Renal cortex interstitium (tissue), 15 donors: Measurements from ENCODE around the gene ANKRD7. TPM values are rescaled to one million over a fixed set of nuclear protein-coding genes. Genes with fewer than 3 reads are reported as not detected.

Experiments used
- DNase-seq, 11 donors: peaks; one replicate each; pipeline ENCODE4 v3.0.0-alpha.2; 2013; ENCODE audit warnings: low read depth in 9 of 11, low spot score in 4 of 11; ENCODE audit errors: extremely low read depth in 1 of 11
- long read RNA-seq, 16 experiments: transcript quantifications; one replicate each; lab custom pipeline, GENCODE V29; 2026
- polyA plus RNA-seq, 3 donors: library from polyadenylated mRNA; unstranded; fragments of 120-200 nt; gene quantifications; one replicate each; pipeline ENCODE4 v1.2.1, GENCODE V29; 2013; ENCODE audit not compliant: insufficient read length in 3 of 3

Gene ANKRD7
- 1 to 10 TPM; 3.2 to 4.2 (median 3.7) TPM for polyA plus RNA-seq
- long read RNA-seq, donor 1, result 0 reads
- long read RNA-seq, donor 2, result 0 reads
- long read RNA-seq, donor 3, result 0 reads
- long read RNA-seq, donor 4, result 0 reads
- long read RNA-seq, donor 5, result 0 reads
- long read RNA-seq, donor 6, result 0 reads
- long read RNA-seq, donor 7, result 0 reads
- long read RNA-seq, donor 8, result 0 reads
- long read RNA-seq, donor 9, result 0 reads
- long read RNA-seq, donor 10, result 0 reads
- long read RNA-seq, donor 11, result 0 reads
- long read RNA-seq, donor 12, result 0 reads
- long read RNA-seq, donor 13, result 0 reads
- long read RNA-seq, donor 14, result 0 reads
- long read RNA-seq, donor 15, result 0 reads
- long read RNA-seq, donor 16, result 0 reads

DNA sequence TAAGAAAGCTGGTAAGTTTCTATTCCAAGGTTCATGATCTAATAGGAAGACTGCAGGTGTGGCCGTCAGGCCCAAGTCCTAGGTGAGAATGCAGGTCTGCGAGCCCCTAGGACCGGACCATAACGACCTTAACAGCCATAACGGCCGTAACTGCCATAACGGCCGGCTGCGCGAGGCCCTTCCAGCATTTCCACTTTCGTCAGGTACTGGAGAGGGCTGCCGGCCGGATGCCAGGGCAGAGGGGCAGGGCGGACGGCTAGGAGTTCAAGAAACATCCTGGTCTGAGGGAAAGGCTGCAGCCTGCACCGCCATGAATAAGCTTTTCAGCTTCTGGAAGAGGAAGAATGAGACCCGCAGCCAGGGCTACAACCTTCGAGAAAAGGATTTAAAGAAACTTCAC lies at the start of gene ANKRD7:
TSS of gene ANKRD7 (plus strand) at position 184 of the 400 bp plus-strand sequence. CDS start at position 311, 127 bp downstream.
- no peak for DNase-seq

GRCh38 chr7:118175740-118176139 lies 48.8 kb upstream of the ANKRD7 start:
- DNase-seq, result no peak

DNA sequence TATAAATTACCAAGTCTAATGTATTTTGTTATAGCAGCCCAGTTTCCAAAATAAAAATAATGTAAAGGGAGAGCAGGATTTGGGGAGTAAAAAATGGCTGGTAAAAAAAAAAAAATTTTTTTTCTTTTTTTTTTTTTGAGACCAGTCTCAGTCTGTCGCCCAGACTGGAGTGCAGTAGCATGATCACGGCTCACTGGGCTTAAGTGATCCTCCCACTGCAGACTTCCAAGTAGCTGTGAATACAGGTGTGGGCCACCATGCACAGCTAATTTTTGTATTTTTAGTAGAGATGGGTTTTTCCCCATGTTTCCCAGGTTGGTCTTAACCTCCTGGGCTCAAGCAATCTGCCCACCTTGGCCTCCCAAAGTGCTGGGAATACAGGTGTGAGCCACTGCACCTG lies 45.3 kb upstream of the ANKRD7 start:
- DNase-seq, result no peak

DNA sequence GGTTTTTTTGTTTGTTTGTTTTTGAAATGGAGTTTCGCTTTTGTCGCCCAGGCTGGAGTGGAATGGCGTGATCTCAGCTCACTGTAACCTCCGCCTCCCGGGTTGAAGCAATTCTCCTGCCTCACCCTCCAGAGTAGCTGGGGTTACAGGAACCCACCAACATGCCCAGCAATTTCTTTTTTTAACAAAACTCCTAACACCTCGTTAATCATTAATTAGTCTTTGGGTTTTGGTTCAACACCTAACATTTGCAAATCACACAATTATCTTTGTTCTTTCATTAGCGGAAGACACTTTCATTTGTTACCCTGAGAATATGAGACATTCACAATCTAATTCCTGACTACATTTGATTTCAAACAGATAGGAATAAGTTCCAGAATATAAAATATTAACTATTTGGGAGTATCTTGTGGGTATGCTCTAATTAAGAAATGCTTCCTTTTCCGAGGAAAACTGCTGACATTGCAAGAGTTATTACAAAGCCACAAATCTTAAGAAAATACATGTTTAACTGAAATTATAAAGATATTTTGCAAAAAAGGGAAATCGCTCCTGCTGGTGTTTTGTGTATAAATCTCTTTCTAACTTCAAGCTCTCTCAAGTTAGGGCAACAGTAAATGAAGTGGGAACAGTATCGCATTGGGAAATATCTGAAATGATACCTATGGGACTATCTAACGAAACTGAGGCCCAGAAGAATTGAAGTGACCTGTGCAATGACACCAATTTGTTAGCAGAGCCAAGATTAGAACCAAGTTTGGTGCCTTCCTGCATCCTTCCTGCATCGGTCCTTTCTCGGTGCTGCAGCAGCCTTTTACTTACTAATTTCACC lies 41.7 kb upstream of the ANKRD7 start:
- DNase-seq, result peak in 2 of 11 donors; percentile 11 to 39

DNA sequence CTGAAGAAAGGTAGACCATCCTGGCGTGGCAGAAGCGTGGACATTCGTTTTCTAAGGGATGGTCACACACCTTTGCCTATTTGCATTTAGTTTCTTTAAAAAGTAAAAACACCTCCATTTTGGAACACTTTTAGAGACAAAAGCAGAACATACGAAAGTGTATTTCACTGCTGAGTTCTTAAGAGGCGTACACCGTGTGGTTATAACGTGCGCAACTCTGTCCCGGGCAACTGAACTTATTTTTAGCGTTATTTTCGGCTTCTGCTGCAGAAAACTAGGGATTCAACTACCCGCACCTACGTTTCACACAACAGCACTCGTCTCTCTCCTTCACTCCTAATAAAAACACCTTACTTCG lies 41.1 kb upstream of the ANKRD7 start:
- DNase-seq, result peak in 2 of 11 donors; percentile 3 to 15

- DNase-seq, result peak; percentile 96 to 99 (median 98)
Measured at GRCh38 chr7:118183786-118184564, 40.5 kb upstream of the ANKRD7 start, which contains the start of gene LSM8. TSS of gene LSM8 (plus strand) at chr7:118184164. CDS start at chr7:118184224, 60 bp downstream.

GRCh38 chr7:118184565-118184940 lies 40.0 kb upstream of the ANKRD7 start:
- peak in 5 of 11 donors; percentile 1 to 30 (median 16) for DNase-seq

DNA sequence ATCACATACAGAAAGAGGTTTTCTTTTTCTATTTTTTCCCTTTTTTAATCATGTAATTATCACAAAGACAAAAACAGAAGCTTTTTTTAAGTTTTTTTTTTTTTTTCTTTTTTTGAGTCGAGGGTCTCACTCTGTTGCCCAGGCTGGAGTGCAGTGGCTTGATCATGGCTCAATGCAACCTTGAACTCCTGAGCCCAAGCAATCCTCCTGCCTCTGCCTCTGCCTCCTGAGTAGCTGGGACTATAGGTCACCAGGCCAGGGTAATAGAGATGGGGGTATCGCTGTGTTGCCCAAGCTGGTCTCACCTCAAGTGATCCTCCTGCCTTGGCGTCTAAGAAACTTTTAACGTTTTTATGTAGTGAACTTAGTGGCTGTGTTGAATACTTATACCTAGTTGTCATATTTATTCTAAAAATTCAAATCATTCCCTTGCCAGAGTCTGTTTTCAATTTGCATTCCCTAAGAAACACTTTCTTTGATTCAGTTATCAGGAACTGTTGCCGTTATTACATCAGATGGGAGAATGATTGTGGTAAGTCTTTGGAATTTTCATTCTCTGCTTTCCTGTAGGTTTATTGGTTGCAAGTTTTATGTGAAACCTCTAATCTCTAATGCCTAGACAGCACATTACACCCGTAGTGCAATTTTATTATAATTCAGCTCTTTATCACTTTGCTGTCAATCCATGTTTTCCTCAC lies 39.2 kb upstream of the ANKRD7 start:
- no peak for DNase-seq

- no peak for DNase-seq
Measured at GRCh38 chr7:118186501-118186900, 38.0 kb upstream of the ANKRD7 start.

DNA sequence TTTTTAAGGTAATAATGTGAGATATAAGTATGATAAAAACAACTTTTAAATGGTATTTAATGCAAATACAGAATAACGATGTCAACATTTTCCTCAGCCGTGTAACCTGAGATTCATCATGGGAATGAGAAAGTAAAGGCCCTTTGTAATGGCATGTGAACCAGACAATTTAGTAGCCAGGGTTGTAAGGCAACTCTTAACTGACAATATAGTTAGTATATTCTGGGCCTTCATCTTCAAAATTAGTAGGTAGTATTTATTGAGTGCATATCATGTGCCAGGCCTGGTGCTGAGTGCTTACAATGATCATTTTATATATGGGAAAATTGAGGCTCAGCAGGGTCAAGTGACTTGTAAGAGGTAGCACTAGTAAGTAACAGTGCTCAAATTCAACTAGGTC lies 29.9 kb upstream of the ANKRD7 start:
- no peak for DNase-seq

- DNase-seq, result peak in 6 of 11 donors; percentile 15 to 52 (median 46)
Measured at GRCh38 chr7:118195837-118196474, 28.5 kb upstream of the ANKRD7 start.

- DNase-seq, result no peak
Measured at GRCh38 chr7:118202061-118202460, 22.4 kb upstream of the ANKRD7 start.

GRCh38 chr7:118214051-118214832 lies 10.3 kb upstream of the ANKRD7 start:
- DNase-seq, result peak; percentile 55 to 84 (median 77)

GRCh38 chr7:118214833-118215182 lies 9.7 kb upstream of the ANKRD7 start:
- DNase-seq, result no peak

DNA sequence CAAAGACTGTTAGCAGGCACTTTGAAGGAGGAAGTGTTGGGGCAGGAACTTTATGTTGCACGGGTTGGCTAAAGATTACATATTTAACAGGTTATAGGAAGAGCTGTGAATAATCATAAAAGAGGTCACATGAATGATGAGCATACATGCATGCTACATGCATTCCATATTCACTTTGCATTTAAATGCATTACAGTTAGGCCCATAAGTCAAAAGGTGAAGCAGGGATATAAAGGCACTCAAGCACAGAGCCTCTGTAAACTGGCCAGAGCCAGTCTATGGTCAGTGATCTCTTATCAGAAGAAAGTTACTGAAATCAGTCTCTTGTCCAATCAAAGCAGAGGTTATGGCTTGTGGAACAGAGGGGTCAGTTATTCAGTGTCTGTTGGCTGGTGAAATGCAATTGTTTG lies 7.3 kb upstream of the ANKRD7 start:
- no peak for DNase-seq

GRCh38 chr7:118218413-118219156 lies 5.9 kb upstream of the ANKRD7 start:
- DNase-seq, result no peak

DNA sequence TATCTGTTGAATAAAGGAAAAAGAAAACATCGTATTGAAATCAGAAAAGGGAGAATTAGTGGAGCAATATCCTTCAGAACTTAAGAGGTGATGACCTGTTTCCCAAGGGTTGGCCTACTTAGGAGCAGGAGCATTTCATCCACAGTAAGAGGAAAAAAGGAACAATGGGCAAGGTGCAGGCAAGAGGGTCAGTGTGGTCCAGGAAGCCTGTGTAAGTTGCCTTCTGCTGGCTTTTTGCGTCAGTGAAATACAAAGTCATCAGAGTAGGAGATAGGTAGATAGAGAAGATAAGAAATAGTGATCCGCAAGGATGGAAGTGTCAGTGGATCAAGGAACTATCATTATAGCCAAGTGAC lies 5.4 kb upstream of the ANKRD7 start:
- no peak for DNase-seq
